ENCODE measurements around the gene RPS16. TPM values are rescaled to one million over a fixed set of nuclear protein-coding genes. Genes with fewer than 3 reads are reported as not detected.

The RPS16 gene
- total and polyA plus RNA-seq, 2 of the 13 experiments (the other 11 are each of a cell fraction or from before 2014, with no cell fraction given): 488 to 2,583 TPM

DNA sequence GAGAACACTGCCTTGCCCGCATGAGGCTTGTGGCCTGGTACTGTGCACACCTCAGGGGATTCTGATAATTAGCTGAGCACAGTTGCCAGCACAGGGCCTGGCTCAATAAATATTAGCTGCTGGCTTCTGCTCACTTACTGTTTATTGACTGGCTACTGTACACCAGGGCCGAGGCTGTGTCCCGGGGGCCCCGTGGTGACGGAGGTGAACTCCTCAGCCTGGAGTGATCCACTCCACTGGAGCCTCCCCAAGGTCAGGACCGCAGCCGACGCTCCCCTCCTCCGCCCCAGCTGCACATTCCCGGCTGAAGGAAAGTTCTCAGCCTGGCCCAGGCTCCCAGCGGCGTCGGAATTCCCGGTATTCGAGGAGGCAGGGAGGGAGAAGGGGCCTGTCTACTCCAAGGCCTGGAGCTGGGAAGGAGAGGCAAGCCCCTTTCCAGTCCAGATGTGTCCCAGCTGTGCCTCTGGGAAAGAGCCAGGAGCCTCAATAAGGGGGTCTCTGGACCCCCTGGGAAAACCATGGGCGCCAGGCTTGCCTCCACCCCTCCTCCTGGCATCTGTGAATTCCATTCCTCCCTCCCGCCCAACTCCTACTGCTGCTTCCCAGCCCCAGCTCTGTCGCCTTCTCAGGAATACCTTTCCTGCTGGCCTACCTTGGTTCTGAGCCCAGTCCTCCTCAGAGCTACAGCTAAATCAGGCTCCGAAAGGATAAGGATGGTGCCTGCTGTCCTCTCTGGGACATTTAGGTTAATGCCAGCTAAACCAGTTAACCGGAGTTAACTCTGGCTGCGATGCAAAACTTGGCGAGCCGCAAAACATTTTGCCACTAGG, 7.3 kb downstream of the RPS16 start (continued):
- TF ChIP-seq, protein P1, sequence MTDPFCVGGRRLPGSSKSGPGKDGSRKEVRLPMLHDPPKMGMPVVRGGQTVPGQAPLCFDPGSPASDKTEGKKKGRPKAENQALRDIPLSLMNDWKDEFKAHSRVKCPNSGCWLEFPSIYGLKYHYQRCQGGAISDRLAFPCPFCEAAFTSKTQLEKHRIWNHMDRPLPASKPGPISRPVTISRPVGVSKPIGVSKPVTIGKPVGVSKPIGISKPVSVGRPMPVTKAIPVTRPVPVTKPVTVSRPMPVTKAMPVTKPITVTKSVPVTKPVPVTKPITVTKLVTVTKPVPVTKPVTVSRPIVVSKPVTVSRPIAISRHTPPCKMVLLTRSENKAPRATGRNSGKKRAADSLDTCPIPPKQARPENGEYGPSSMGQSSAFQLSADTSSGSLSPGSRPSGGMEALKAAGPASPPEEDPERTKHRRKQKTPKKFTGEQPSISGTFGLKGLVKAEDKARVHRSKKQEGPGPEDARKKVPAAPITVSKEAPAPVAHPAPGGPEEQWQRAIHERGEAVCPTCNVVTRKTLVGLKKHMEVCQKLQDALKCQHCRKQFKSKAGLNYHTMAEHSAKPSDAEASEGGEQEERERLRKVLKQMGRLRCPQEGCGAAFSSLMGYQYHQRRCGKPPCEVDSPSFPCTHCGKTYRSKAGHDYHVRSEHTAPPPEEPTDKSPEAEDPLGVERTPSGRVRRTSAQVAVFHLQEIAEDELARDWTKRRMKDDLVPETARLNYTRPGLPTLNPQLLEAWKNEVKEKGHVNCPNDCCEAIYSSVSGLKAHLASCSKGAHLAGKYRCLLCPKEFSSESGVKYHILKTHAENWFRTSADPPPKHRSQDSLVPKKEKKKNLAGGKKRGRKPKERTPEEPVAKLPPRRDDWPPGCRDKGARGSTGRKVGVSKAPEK (CRISPR knock-in tag; IDR thresholded peaks at IDR 0.05; ENCODE audit: borderline replicate concordance): no peak
- TF ChIP-seq, protein P2, sequence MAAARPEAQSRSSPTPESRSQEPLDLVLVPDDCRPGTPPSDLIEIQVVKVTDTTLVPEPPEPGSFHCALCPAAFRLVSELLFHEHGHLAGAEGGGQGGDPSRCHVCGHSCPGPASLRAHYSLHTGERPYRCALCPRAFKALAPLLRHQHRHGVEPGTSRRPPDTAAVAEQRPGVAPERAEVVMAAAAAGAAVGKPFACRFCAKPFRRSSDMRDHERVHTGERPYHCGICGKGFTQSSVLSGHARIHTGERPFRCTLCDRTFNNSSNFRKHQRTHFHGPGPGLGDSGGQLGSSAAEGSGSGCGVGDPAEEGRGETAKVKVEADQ (CRISPR knock-in tag; IDR thresholded peaks at IDR 0.05; ENCODE audit: borderline replicate concordance): no peak
- TF ChIP-seq SALL2 (CRISPR knock-in tag; IDR thresholded peaks at IDR 0.05) (no peak), ESRRA (CRISPR knock-in tag; IDR thresholded peaks at IDR 0.05; ENCODE audit: low read depth) (no peak), RARG (CRISPR knock-in tag; IDR thresholded peaks at IDR 0.05; ENCODE audit: low read depth) (no peak), ZNF562 (CRISPR knock-in tag; IDR thresholded peaks at IDR 0.05; ENCODE audit: borderline replicate concordance) (no peak), RFX3 (CRISPR knock-in tag; IDR thresholded peaks at IDR 0.05) (no peak), KDM2A (CRISPR knock-in tag; IDR thresholded peaks at IDR 0.05; ENCODE audit: borderline replicate concordance, low read depth) (peak; percentile 54; the same call in 1 of the 2 replicates), ZNF550 (CRISPR knock-in tag; IDR thresholded peaks at IDR 0.05; ENCODE audit: borderline replicate concordance) (no peak), TOE1 (CRISPR knock-in tag; IDR thresholded peaks at IDR 0.05) (no peak), TARDBP (CRISPR knock-in tag; IDR thresholded peaks at IDR 0.05) (no peak; the same call in 1 of the 2 replicates), TBX3 (IDR thresholded peaks at IDR 0.05; ENCODE audit: borderline replicate concordance) (no peak), MED8 (CRISPR knock-in tag; IDR thresholded peaks at IDR 0.05; ENCODE audit: insufficient replicate concordance) (no peak), CCDC6 (CRISPR knock-in tag; IDR thresholded peaks at IDR 0.05) (peak; percentile 39; the same call in 1 of the 2 replicates), KDM3A (CRISPR knock-in tag; IDR thresholded peaks at IDR 0.05; ENCODE audit: low read depth) (no peak), FOXM1 (CRISPR knock-in tag; IDR thresholded peaks at IDR 0.05) (no peak), PPARG (CRISPR knock-in tag; conservative IDR thresholded peaks at IDR 0.05) (no peak), NONO (IDR thresholded peaks at IDR 0.05) (no peak), NONO (CRISPR knock-in tag; conservative IDR thresholded peaks at IDR 0.05) (peak; percentile 69)
- TF ChIP-seq, protein P3, sequence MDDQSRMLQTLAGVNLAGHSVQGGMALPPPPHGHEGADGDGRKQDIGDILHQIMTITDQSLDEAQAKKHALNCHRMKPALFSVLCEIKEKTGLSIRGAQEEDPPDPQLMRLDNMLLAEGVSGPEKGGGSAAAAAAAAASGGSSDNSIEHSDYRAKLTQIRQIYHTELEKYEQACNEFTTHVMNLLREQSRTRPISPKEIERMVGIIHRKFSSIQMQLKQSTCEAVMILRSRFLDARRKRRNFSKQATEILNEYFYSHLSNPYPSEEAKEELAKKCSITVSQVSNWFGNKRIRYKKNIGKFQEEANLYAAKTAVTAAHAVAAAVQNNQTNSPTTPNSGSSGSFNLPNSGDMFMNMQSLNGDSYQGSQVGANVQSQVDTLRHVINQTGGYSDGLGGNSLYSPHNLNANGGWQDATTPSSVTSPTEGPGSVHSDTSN (CRISPR knock-in tag; IDR thresholded peaks at IDR 0.05; ENCODE audit: borderline replicate concordance): no peak
- TF ChIP-seq, protein P4, sequence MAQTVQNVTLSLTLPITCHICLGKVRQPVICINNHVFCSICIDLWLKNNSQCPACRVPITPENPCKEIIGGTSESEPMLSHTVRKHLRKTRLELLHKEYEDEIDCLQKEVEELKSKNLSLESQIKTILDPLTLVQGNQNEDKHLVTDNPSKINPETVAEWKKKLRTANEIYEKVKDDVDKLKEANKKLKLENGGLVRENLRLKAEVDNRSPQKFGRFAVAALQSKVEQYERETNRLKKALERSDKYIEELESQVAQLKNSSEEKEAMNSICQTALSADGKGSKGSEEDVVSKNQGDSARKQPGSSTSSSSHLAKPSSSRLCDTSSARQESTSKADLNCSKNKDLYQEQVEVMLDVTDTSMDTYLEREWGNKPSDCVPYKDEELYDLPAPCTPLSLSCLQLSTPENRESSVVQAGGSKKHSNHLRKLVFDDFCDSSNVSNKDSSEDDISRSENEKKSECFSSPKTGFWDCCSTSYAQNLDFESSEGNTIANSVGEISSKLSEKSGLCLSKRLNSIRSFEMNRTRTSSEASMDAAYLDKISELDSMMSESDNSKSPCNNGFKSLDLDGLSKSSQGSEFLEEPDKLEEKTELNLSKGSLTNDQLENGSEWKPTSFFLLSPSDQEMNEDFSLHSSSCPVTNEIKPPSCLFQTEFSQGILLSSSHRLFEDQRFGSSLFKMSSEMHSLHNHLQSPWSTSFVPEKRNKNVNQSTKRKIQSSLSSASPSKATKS (CRISPR knock-in tag; IDR thresholded peaks at IDR 0.05): 0 out of 2 replicates have a peak, but pooled peaks have one; percentile 40

All from HepG2 (cell line).